Effector memory CD4-positive, alpha-beta T cell (primary cell): ENCODE data around the gene BTBD18.
A peak's percentile ranks its signal among the peaks of the same experiment; 100 is the strongest.
"Not testable (repeated sequence)": the region's sequence is repeated elsewhere in the genome, so short reads cannot be mapped to it uniquely, and the experiment has no call there.

ENCODE experiments used
- DNase-seq, 3 donors: peaks; one replicate each; pipeline ENCODE4 v3.0.0-alpha.2; 2020
- H3K27ac ChIP-seq: 2 replicates; pipeline ENCODE4 v1.7.0; 2013; ENCODE audit warnings: mild to moderate bottlenecking, low read length, moderate library complexity; ENCODE audit not compliant: insufficient read depth, poor library complexity, severe bottlenecking
- H3K27me3 ChIP-seq: replicated peaks from 2 replicates; pipeline ENCODE4 v1.7.0; 2013; ENCODE audit warnings: mild to moderate bottlenecking, low read length; ENCODE audit not compliant: insufficient read depth, control insufficient read depth, poor library complexity, severe bottlenecking
- H3K36me3 ChIP-seq: 2 replicates; pipeline ENCODE4 v1.7.0; 2013; ENCODE audit warnings: mild to moderate bottlenecking, low read length, moderate library complexity; ENCODE audit not compliant: control insufficient read depth, insufficient read depth
- H3K4me1 ChIP-seq: 2 replicates; pipeline ENCODE4 v1.7.0; 2013; ENCODE audit warnings: low read length, mild to moderate bottlenecking; ENCODE audit not compliant: control insufficient read depth, insufficient read depth, poor library complexity, severe bottlenecking
- H3K4me3 ChIP-seq: 2 replicates; pipeline ENCODE4 v1.7.0; 2013; ENCODE audit warnings: low read length, low read depth, mild to moderate bottlenecking; ENCODE audit not compliant: insufficient read depth, poor library complexity, severe bottlenecking
- H3K9me3 ChIP-seq: 2 replicates; pipeline ENCODE4 v1.7.0; 2013; ENCODE audit warnings: mild to moderate bottlenecking, low read length, moderate library complexity; ENCODE audit not compliant: control insufficient read depth

The BTBD18 gene

GRCh38 chr11:57711414-57712255, 40.0 kb downstream of the BTBD18 start, which contains the start of gene MED19:
TSS of gene MED19 (minus strand) at chr11:57712215. CDS start at chr11:57712179, 36 bp downstream.
- peaks cover 24% of the 10 kb centered on the region for H3K4me1 ChIP-seq
- H3K27me3 ChIP-seq, result no peaks in the 10 kb centered on the region
- no peaks in the 10 kb centered on the region for H3K36me3 ChIP-seq
- H3K4me3 ChIP-seq, result peak within 1 kb of the TSS; percentile 90
- H3K9me3 ChIP-seq, result no peaks in the 10 kb centered on the region
- peak within 1 kb of the TSS; percentile 92 for H3K27ac ChIP-seq
- peak; percentile 74 to 79 (median 75) for DNase-seq

GRCh38 chr11:57709802-57710367, 41.7 kb downstream of the BTBD18 start:
- DNase-seq, result no peak
- Histone ChIP-seq H3K27me3 (no peaks in the 10 kb centered on the region), H3K4me3 (no peak overlapping the region), H3K27ac (no peak overlapping the region), H3K9me3 (no peaks in the 10 kb centered on the region), H3K36me3 (peaks cover under 1% of the 10 kb centered on the region), H3K4me1 (peaks cover 24% of the 10 kb centered on the region)

DNA sequence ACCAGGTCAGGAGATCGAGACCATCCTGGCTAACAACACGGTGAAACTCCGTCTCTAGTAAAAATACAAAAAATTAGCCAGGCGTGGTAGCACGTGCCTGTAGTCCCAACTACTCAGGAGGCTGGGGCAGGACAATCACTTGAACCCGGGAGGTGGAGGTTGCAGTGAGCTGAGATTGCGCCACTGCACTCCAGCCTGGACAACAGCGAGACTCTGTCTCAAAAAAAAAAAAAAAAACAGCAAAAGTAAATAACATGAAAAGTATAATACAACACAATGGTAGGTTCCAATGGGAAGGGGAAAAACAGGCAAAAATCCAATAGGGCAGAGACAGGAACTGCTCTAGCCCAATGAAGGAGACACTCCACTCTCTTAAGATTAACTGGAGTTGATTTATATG, 46.2 kb downstream of the BTBD18 start:
- DNase-seq, H3K4me3 ChIP-seq, H3K27me3 ChIP-seq, H3K9me3 ChIP-seq, H3K4me1 ChIP-seq, H3K27ac ChIP-seq: not testable (repeated sequence)
- H3K36me3 ChIP-seq, result peaks cover 25% of the 10 kb centered on the region

- Histone ChIP-seq H3K36me3 (peaks cover 29% of the 10 kb centered on the region), H3K27ac (no peak overlapping the region), H3K4me1 (no peaks in the 10 kb centered on the region), H3K27me3 (no peaks in the 10 kb centered on the region), H3K4me3 (no peak overlapping the region), H3K9me3 (no peaks in the 10 kb centered on the region)
- DNase-seq, result no peak
These were observed 46.7 kb downstream of the BTBD18 start for GRCh38 chr11:57704932-57705331.

DNA sequence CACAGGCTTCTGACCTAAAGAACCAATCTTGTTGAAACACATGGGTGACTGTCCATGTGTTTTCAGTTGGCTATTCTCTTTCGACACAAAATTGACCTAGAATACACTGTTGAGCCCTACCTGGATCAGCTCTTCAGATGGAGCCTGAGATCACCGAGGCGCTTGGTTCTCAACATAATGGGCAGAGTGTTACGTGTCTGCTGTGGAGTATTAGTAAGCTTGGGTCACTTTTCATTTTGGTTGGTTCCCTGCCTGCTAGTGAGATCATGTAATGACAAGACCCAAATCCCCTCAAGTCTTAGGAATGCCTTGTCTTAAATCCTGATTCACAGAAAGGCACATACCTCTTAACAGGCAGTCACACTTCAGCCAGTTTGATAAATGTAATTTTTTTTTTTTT, 48.3 kb downstream of the BTBD18 start:
- no peak for DNase-seq
- peaks cover 45% of the 10 kb centered on the region for H3K36me3 ChIP-seq
- H3K4me3 ChIP-seq, result no peak overlapping the region
- H3K9me3 ChIP-seq, result no peaks in the 10 kb centered on the region
- H3K27me3 ChIP-seq, result no peaks in the 10 kb centered on the region
- H3K27ac ChIP-seq, result no peak overlapping the region
- no peaks in the 10 kb centered on the region for H3K4me1 ChIP-seq

DNA sequence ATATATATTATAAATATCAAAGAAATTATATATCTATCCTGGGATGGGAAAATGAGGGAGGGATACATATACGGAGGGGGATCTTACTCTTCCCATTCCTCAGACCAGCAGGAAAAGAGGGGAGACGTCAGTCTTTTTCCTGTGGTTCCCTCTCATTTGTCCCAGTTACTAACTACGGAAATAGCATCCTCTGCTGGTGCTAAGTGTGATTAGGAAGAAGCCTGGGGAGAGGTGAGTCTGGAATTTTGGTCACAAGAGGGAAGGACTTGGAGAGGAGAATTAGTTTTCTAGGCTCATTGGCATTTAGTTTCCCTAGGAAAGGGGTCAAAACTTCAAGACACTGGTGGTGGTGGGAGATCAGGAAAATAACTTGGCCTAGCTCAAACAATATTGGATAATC, 51.2 kb downstream of the BTBD18 start:
- Histone ChIP-seq H3K36me3 (peaks cover 64% of the 10 kb centered on the region), H3K4me1 (no peaks in the 10 kb centered on the region), H3K27ac (no peak overlapping the region), H3K27me3 (no peaks in the 10 kb centered on the region), H3K4me3 (no peak overlapping the region), H3K9me3 (no peaks in the 10 kb centered on the region)
- DNase-seq, result no peak

DNA sequence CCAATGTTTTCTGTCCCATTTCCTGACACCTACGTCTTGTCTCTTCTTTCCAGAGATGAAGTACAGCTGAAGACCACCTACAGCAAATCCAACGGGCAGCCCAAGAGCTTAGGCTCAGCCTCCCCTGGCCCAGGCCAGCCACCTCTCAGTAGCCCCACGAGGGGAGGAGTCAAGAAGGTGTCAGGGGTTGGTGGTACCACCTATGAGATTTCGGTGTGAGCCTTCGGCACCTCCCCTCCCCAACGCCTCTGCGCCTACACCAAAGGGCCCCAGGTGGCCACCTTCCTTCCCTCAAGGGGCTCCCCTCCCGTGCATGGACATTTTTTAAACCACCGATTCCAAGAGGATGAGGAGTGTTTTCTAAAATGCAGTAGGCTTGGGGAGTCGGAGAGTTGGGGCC, 51.8 kb downstream of the BTBD18 start:
- DNase-seq, result no peak
- H3K27ac ChIP-seq, result no peak overlapping the region
- no peaks in the 10 kb centered on the region for H3K27me3 ChIP-seq
- no peaks in the 10 kb centered on the region for H3K4me1 ChIP-seq
- H3K4me3 ChIP-seq, result no peak overlapping the region
- H3K9me3 ChIP-seq, result no peaks in the 10 kb centered on the region
- peaks cover 68% of the 10 kb centered on the region for H3K36me3 ChIP-seq

DNA sequence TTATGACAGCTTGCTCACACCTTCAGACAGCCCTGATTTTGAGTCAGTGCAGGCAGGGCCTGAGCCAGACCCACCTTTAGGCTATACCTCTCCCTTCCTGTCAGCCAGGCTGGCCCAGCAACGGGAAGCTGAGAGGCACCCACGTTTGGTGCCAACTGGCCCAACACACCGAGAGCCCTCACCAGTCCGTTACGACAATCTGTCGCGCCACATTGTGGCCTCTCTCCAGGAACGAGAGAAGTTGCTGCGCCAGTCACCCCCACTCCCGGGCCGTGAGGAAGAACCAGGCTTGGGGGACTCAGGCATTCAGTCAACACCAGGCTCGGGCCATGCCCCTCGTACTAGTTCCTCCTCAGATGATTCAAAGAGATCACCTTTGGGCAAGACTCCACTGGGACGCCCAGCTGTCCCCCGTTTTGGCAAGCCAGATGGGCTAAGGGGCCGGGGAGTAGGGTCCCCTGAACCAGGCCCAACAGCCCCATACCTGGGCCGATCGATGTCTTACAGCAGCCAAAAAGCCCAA, 52.7 kb downstream of the BTBD18 start:
- DNase-seq, result no peak
- Histone ChIP-seq H3K4me3 (no peak overlapping the region), H3K36me3 (peaks cover 66% of the 10 kb centered on the region), H3K27me3 (no peaks in the 10 kb centered on the region), H3K4me1 (no peaks in the 10 kb centered on the region), H3K27ac (no peak overlapping the region), H3K9me3 (no peaks in the 10 kb centered on the region)
